Panc1 (cell line): ENCODE measurements around the gene CDCA4. TPM values are rescaled to one million over a fixed set of nuclear protein-coding genes. Genes with fewer than 3 reads are reported as not detected.

ENCODE experiments used
- ATAC-seq: fragments of 200-7000 bp; cut with Tn5 transposase; 2 replicates; pipeline ENCODE4 v1.9.1; 2020; ENCODE audit warnings: mild to moderate bottlenecking, moderate library complexity
- BruUV-seq: library from RNA; stranded (reverse); fragments of 400-500 nt; replicated peaks from 2 replicates; lab custom pipeline; 2021; lab: Mats Ljungman, UMichigan
- CTCF ChIA-PET: fragments of 300-600 bp; sonication (Branson Sonifier 250); formaldehyde crosslinking; loops from one replicate; lab custom pipeline; 2022; ENCODE audit warnings: antibody characterized with exemption; lab: Charles Lee
- POLR2A ChIA-PET: fragments of 300-600 bp; sonication (Branson Sonifier 250); formaldehyde crosslinking; loops from one replicate; lab custom pipeline; 2022; ENCODE audit warnings: antibody characterized with exemption; lab: Charles Lee
- DNase-seq: peaks from one replicate; pipeline ENCODE4 v3.0.0-alpha.2; 2010; ENCODE audit warnings: low read depth, low spot score
- H3K27ac ChIP-seq: 2 replicates; pipeline ENCODE4 v1.5.1; 2011; ENCODE audit warnings: mild to moderate bottlenecking, low read length, inconsistent platforms
- H3K27me3 ChIP-seq: fragments of 200-500 bp; sonication (Bioruptor generic); 2 replicates; pipeline ENCODE4 v1.6.0; 2014; ENCODE audit warnings: low read length, inconsistent platforms; ENCODE audit not compliant: control insufficient read depth, insufficient read depth
- H3K36me3 ChIP-seq: fragments of 200-500 bp; sonication (Bioruptor generic); 2 replicates; pipeline ENCODE4 v1.5.1; 2014; ENCODE audit warnings: inconsistent platforms, mild to moderate bottlenecking, low read length, moderate library complexity; ENCODE audit not compliant: control insufficient read depth, insufficient read depth
- H3K4me1 ChIP-seq: 2 replicates; pipeline ENCODE4 v1.5.1; 2011; ENCODE audit warnings: inconsistent platforms, mild to moderate bottlenecking, low read length, moderate library complexity; ENCODE audit not compliant: control insufficient read depth, insufficient read depth
- H3K4me3 ChIP-seq, 2 experiments: 2 replicates each; pipeline ENCODE4 v1.5.1; 2011 to 2012; ENCODE audit warnings: low read depth in 2 of 2, low read length in 2 of 2, mild to moderate bottlenecking in 2 of 2, inconsistent platforms in 1 of 2, moderate library complexity in 1 of 2
- H3K9me3 ChIP-seq: fragments of 200-500 bp; sonication (Bioruptor generic); 2 replicates; pipeline ENCODE4 v1.5.1; 2014; ENCODE audit warnings: low read depth, mild to moderate bottlenecking, inconsistent platforms, low read length, moderate library complexity; ENCODE audit not compliant: control insufficient read depth, insufficient read depth
- CTCF ChIP-seq: fragments of 450-650 bp; IDR thresholded peaks from 2 replicates; pipeline ENCODE4 v1.5.1; 2017; ENCODE audit warnings: mild to moderate bottlenecking
- POLR2AphosphoS5 ChIP-seq: IDR thresholded peaks from 2 replicates; pipeline ENCODE4 v1.6.1; 2012; ENCODE audit warnings: mild to moderate bottlenecking, low read depth, low read length, moderate library complexity
- REST ChIP-seq, 2 experiments: IDR thresholded peaks; 2 replicates each; pipeline ENCODE4 v1.6.1; 2011 to 2012; ENCODE audit warnings: low read depth in 2 of 2, control low read depth in 1 of 2, low read length in 1 of 2, mild to moderate bottlenecking in 1 of 2, moderate library complexity in 1 of 2; ENCODE audit not compliant: insufficient read depth in 1 of 2
- SIN3A ChIP-seq: IDR thresholded peaks from 2 replicates; pipeline ENCODE4 v1.6.1; 2012; ENCODE audit warnings: low read depth, mild to moderate bottlenecking, low read length, moderate library complexity, borderline replicate concordance; ENCODE audit not compliant: insufficient read depth
- TCF7L2 ChIP-seq: IDR thresholded peaks from 2 replicates; pipeline ENCODE4 v1.6.1; 2011; ENCODE audit warnings: mild to moderate bottlenecking, low read depth, low read length, inconsistent platforms
- in situ Hi-C: cut with HindIII; loops from 2 replicates; pipeline ENCODE4 v1.10.0; 2016; ENCODE audit warnings: low sequenced_read_pairs, low pct_unique_long_range_greater_than_20kb
- intact Hi-C: fragments of 100-400 bp; cut with micrococcal nuclease; formaldehyde crosslinking; loops from one replicate; pipeline ENCODE4 v1.10.0; 2022; ENCODE audit not compliant: unreplicated experiment
- total RNA-seq: library from RNA; stranded (reverse); gene quantifications from one replicate; pipeline ENCODE4 v1.2.1, GENCODE V29; 2021; ENCODE audit not compliant: unreplicated experiment

CDCA4 gene
- total RNA-seq, 1 experiment from 2014 or later = 39.9 TPM

GRCh38 chr14:105026802-105027563 lies 6.1 kb upstream of the CDCA4 start:
- Histone ChIP-seq H3K9me3 (no peaks in the 10 kb centered on the region), H3K36me3 (no peaks in the 10 kb centered on the region), H3K4me1 (peaks cover 32% of the 10 kb centered on the region), H3K27me3 (no peaks in the 10 kb centered on the region), H3K27ac (peak overlapping the region; percentile 65), H3K4me3 (no peak overlapping the region)
- ChIA-PET POLR2A (no interaction called here), CTCF (no interaction called here)
- no peak for TF ChIP-seq CTCF
- no peak for TF ChIP-seq REST (IDR thresholded peaks at IDR 0.05; ENCODE audit: insufficient read depth in 1 of 2, low read depth in 2 of 2, low read length in 1 of 2)
- TF ChIP-seq TCF7L2 = no peak
- TF ChIP-seq SIN3A = no peak
- TF ChIP-seq POLR2AphosphoS5 = no peak
- intact Hi-C loops = no loop called here
- no TSS peak for BruUV-seq
- no peak for ATAC-seq
- no peak for DNase-seq
- in situ Hi-C loops = no loop called here

- no peak for DNase-seq
- no TSS peak for BruUV-seq
- Histone ChIP-seq H3K27me3 (no peaks in the 10 kb centered on the region), H3K36me3 (no peaks in the 10 kb centered on the region; the same call in 1 of the 2 replicates), H3K27ac (peak overlapping the region; percentile 65; the same call in 1 of the 2 replicates), H3K4me3 (no peak overlapping the region), H3K9me3 (no peaks in the 10 kb centered on the region), H3K4me1 (peaks cover 32% of the 10 kb centered on the region)
- ATAC-seq = no peak
- CTCF ChIA-PET = no interaction called here
- POLR2A ChIA-PET = no interaction called here
- intact Hi-C loops = no loop called here
- in situ Hi-C loops = no loop called here
- TF ChIP-seq CTCF (no peak), TCF7L2 (no peak), POLR2AphosphoS5 (no peak), SIN3A (no peak)
Observed at GRCh38 chr14:105026033-105026785, 5.3 kb upstream of the CDCA4 start.
